Common myeloid progenitor, CD34-positive (primary cell): ENCODE measurements around the gene SLC13A5.

ENCODE experiments used
- CTCF ChIA-PET: fragments of 350-600 bp; sonication (Branson Sonifier 250); formaldehyde crosslinking; loops from one replicate; lab custom pipeline; 2021; ENCODE audit warnings: antibody characterized with exemption; lab: Charles Lee
- POLR2A ChIA-PET: fragments of 350-600 bp; sonication (Branson Sonifier 250); formaldehyde crosslinking; loops from one replicate; lab custom pipeline; 2021; ENCODE audit warnings: antibody characterized with exemption; lab: Charles Lee
- DNase-seq, 3 donors: peaks; one replicate each; pipeline versions ENCODE4 v3.0.0 to v3.0.0-alpha.2; 2013
- H3K27ac ChIP-seq, 2 experiments: 1 replicate in 1 of 2; 2 replicates in 1 of 2; pipeline ENCODE4 v1.7.0; 2013; ENCODE audit warnings: inconsistent platforms in 2 of 2, low read length in 2 of 2, mild to moderate bottlenecking in 2 of 2, low read depth in 1 of 2, moderate library complexity in 1 of 2; ENCODE audit not compliant: severe bottlenecking in 2 of 2, insufficient read depth in 1 of 2, poor library complexity in 1 of 2
- H3K27me3 ChIP-seq, 5 experiments: replicated peaks in 2 of 5; 1 replicate in 3 of 5; 2 replicates in 2 of 5; pipeline versions ENCODE4 v1.6.1 to v1.7.0; 2013; ENCODE audit warnings: low read length in 4 of 5, mild to moderate bottlenecking in 2 of 5, moderate library complexity in 2 of 5, inconsistent platforms in 1 of 5; ENCODE audit not compliant: insufficient read depth in 5 of 5, control insufficient read depth in 4 of 5
- H3K36me3 ChIP-seq, 4 experiments: 1 replicate in 2 of 4; 2 replicates in 2 of 4; pipeline versions ENCODE4 v1.6.1 to v1.7.0; 2013; ENCODE audit warnings: low read length in 3 of 4, control low read depth in 1 of 4, mild to moderate bottlenecking in 1 of 4; ENCODE audit not compliant: control insufficient read depth in 4 of 4, insufficient read depth in 4 of 4
- H3K4me1 ChIP-seq, 4 experiments: 1 replicate in 3 of 4; 2 replicates in 1 of 4; pipeline versions ENCODE4 v1.6.1 to v1.7.1; 2013; ENCODE audit warnings: low read length in 3 of 4, mild to moderate bottlenecking in 3 of 4, control low read depth in 1 of 4, inconsistent platforms in 1 of 4, moderate library complexity in 1 of 4; ENCODE audit not compliant: control insufficient read depth in 4 of 4, insufficient read depth in 4 of 4; ENCODE audit errors: control extremely low read depth in 1 of 4
- H3K4me3 ChIP-seq, 7 experiments: 1 replicate in 4 of 7; 2 replicates in 3 of 7; pipeline versions ENCODE4 v1.5.1 to v1.7.0; 2013; ENCODE audit warnings: mild to moderate bottlenecking in 7 of 7, low read length in 6 of 7, moderate library complexity in 6 of 7, inconsistent platforms in 2 of 7, low read depth in 2 of 7, control low read depth in 1 of 7; ENCODE audit not compliant: insufficient read depth in 4 of 7, control insufficient read depth in 1 of 7; ENCODE audit errors: extremely low read depth in 1 of 7
- H3K9me3 ChIP-seq, 5 experiments: 1 replicate in 4 of 5; 2 replicates in 1 of 5; pipeline versions ENCODE4 v1.6.1 to v1.7.1; 2013; ENCODE audit warnings: low read length in 4 of 5, mild to moderate bottlenecking in 2 of 5, inconsistent platforms in 1 of 5, low read depth in 1 of 5, moderate library complexity in 1 of 5; ENCODE audit not compliant: control insufficient read depth in 4 of 5, insufficient read depth in 2 of 5; ENCODE audit errors: control extremely low read depth in 1 of 5
- WGBS: methylation state at CpG from one replicate; pipeline ENCODE4 v1.1.5; 2013; ENCODE audit not compliant: insufficient coverage; 5-methylcytosine and 5-hydroxymethylcytosine counted together

SLC13A5 gene

DNA sequence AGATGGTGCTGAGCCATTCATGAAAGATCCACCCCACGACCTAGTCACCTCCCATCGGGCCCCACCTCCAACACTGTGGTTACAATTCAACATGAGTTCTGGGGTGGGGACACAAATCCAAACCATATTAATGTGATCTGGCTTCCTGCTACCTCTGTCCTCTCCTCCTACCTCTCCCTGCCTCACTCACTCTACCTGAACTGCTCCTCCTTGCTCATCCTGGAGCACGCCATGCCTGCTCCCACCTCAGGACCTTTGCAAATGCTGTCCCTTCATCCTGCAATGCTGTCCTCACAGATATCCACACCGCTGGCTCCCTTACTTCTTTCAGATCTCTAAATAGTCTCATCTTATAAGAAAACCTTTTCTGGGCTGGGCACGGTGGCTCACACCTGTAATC lies 10.8 kb upstream of the SLC13A5 start:
- H3K27ac ChIP-seq: no peak overlapping the region
- no peaks in the 10 kb centered on the region for H3K36me3 ChIP-seq
- CTCF ChIA-PET: no interaction called here
- no peak overlapping the region for H3K4me3 ChIP-seq
- 95% methylated on average over 5 of the region's 5 CpGs for WGBS
- H3K4me1 ChIP-seq: peaks cover 0 to 4% (median 0%) of the 10 kb centered on the region in 4 experiments
- POLR2A ChIA-PET: no interaction called here
- DNase-seq: no peak
- no peaks in the 10 kb centered on the region for H3K9me3 ChIP-seq
- H3K27me3 ChIP-seq: peaks cover 0 to 8% (median 1%) of the 10 kb centered on the region in 5 experiments

DNA sequence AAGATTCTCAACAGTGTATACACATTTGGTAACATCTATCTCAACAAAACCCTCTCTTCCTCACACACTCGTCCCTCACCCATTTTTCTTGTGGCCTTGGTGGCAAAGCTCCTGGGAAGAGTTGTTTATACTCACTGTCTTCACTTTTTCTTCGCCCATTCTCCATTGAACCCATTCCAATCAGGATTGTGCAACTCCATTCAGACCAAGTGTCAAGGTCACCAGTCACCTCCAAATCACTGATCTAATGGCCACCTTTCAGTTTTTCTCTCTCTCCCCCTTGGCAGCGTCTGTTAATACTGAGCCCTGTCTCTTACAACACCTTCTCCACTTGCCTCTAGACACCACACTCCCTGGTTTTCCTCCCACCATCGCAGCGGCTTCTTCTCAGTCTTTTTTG lies 8.6 kb upstream of the SLC13A5 start:
- Histone ChIP-seq H3K9me3 (no peaks in the 10 kb centered on the region), H3K27ac (no peak overlapping the region), H3K36me3 (no peaks in the 10 kb centered on the region), H3K4me3 (no peak overlapping the region), H3K4me1 (peaks cover 0 to 4% (median 0%) of the 10 kb centered on the region in 4 experiments), H3K27me3 (peaks cover 0 to 8% (median 1%) of the 10 kb centered on the region in 5 experiments)
- ChIA-PET POLR2A (no interaction called here), CTCF (no interaction called here)
- DNase-seq: no peak
- 92% methylated on average over 5 of the region's 5 CpGs for WGBS

GRCh38 chr17:6716736-6717135 lies 3.6 kb upstream of the SLC13A5 start:
- DNase-seq: no peak
- Histone ChIP-seq H3K27me3 (peaks cover 0 to 35% (median 30%) of the 10 kb centered on the region in 5 experiments), H3K4me1 (peaks cover 0 to 27% (median 15%) of the 10 kb centered on the region in 4 experiments), H3K36me3 (no peaks in the 10 kb centered on the region), H3K4me3 (no peak overlapping the region), H3K9me3 (peaks cover 0 to 14% (median 8%) of the 10 kb centered on the region in 5 experiments), H3K27ac (no peak overlapping the region)
- CTCF ChIA-PET: interaction anchor here (1.7 to 2.7 kb wide), 2 partner anchors 11 to 13 kb away, joined by 5 to 10 read pairs; no protein-coding TSS in a partner anchor
- POLR2A ChIA-PET: no interaction called here
- no CpG with 5 or more reads among the region's 2 CpGs for WGBS

GRCh38 chr17:6714315-6714874 lies 1.2 kb upstream of the SLC13A5 start:
- POLR2A ChIA-PET: no interaction called here
- H3K9me3 ChIP-seq: peaks cover 0 to 14% (median 8%) of the 10 kb centered on the region in 5 experiments
- DNase-seq: no peak
- whole genome bisulfite sequencing: 89% methylated on average over 2 of the region's 7 CpGs
- peaks cover 0 to 25% (median 18%) of the 10 kb centered on the region in 4 experiments for H3K4me1 ChIP-seq
- no peaks in the 10 kb centered on the region for H3K36me3 ChIP-seq
- H3K27me3 ChIP-seq: peaks cover 0 to 55% (median 31%) of the 10 kb centered on the region in 5 experiments
- CTCF ChIA-PET: interaction anchor here (2.7 kb wide), 1 partner anchor 9 kb away, joined by 10 read pairs; no protein-coding TSS in a partner anchor
- no peak overlapping the region for H3K4me3 ChIP-seq
- no peak overlapping the region for H3K27ac ChIP-seq

DNA sequence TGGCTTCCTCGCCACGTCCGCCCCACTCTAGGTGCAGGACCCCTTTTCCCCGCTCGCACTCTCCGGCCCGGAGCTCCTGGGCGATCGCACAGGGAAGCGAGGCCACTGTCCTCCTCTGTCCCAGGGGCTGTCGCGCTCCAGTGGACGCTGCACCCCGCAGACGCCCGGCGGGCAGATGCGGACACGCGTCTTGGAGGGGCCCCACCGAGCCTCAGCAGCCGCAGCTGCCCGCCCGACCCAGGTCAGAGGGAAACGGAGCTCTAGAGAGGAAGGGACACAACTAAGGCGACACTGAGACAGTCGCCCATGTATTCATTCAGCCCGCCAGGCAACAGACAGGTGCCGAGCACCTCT lies 726 bp upstream of the SLC13A5 start:
- ChIA-PET POLR2A (no interaction called here), CTCF (no interaction called here)
- WGBS: 12% methylated on average over 27 of the region's 29 CpGs
- Histone ChIP-seq H3K36me3 (no peaks in the 10 kb centered on the region), H3K9me3 (peaks cover 0 to 14% (median 8%) of the 10 kb centered on the region in 5 experiments), H3K27ac (no peak overlapping the region), H3K4me3 (peak overlapping the region in 4 of 7 experiments; percentile 15 to 70 (median 60)), H3K27me3 (peaks cover 0 to 56% (median 31%) of the 10 kb centered on the region in 5 experiments), H3K4me1 (peaks cover 0 to 25% (median 18%) of the 10 kb centered on the region in 4 experiments)
- peak in 1 of 3 donors; percentile 5 for DNase-seq

GRCh38 chr17:6712854-6713129 lies 377 bp downstream of the SLC13A5 start:
- WGBS: 16% methylated on average over 10 of the region's 14 CpGs
- H3K36me3 ChIP-seq: no peaks in the 10 kb centered on the region
- DNase-seq: no peak
- peaks cover 0 to 14% (median 8%) of the 10 kb centered on the region in 5 experiments for H3K9me3 ChIP-seq
- H3K27ac ChIP-seq: no peak overlapping the region
- H3K27me3 ChIP-seq: peaks cover 0 to 56% (median 33%) of the 10 kb centered on the region in 5 experiments
- peak overlapping the region in 4 of 7 experiments; percentile 23 to 70 (median 58) for H3K4me3 ChIP-seq
- H3K4me1 ChIP-seq: peaks cover 0 to 25% (median 18%) of the 10 kb centered on the region in 4 experiments
- POLR2A ChIA-PET: no interaction called here
- CTCF ChIA-PET: interaction anchor here (1.1 to 2.0 kb wide), 3 partner anchors 11 to 38 kb away, joined by 3 to 20 read pairs (median 5); no protein-coding TSS in a partner anchor

DNA sequence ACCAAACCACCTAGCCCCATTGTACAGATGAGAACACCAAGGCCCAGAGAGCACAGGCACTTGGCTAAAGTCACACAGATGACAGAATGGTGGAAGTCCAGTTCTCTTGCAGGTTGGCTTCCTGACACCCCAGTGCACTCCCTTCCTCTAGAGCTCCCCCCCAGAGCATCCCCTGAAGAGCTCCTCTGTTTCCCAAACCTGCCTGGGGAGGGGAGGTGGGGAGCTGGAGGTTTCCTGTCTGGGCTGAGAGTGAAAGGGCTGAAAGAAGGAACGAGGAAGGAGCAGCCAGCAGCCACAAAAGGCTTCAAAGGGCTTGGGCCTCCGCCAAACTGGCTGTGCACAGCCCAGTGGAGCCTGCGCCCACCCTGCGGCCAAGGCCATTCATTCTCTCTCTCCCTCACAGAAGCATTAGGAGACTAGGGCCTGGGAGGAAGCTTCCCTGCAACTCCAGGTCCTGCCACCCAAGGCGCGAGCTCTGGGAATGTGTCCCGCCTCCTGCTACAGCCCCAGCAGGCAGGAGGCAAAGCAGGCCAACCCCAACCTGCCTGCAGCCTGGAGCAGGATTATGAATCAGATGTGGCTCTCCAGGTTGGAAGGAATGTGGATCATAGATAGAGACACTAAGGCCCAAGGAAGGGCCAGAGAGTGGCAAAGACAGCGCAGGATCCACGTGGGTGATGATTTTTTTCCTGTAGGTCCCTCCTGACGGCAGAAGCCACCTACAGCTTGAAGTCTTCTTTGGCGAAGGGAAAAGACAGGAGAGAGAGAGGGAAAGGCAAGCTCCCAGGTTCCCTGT lies 913 bp downstream of the SLC13A5 start:
- DNase-seq: peak in 2 of 3 donors; percentile 19 to 41
- WGBS: 46% methylated on average over 8 of the region's 11 CpGs

More for the DNA sequence above, 913 bp downstream of the SLC13A5 start:
- ChIA-PET CTCF (interaction anchor here (1.1 to 2.0 kb wide), 5 partner anchors 8 to 39 kb away, joined by 3 to 20 read pairs (median 4); no protein-coding TSS in a partner anchor), POLR2A (no interaction called here)
- Histone ChIP-seq H3K4me3 (no peak overlapping the region), H3K27me3 (peaks cover 0 to 56% (median 33%) of the 10 kb centered on the region in 5 experiments), H3K9me3 (peaks cover 0 to 14% (median 8%) of the 10 kb centered on the region in 5 experiments), H3K27ac (no peak overlapping the region), H3K4me1 (peaks cover 0 to 25% (median 18%) of the 10 kb centered on the region in 4 experiments), H3K36me3 (no peaks in the 10 kb centered on the region)
